Sigmoid colon (tissue), 7 donors: ENCODE measurements around the gene CYP8B1. TPM values are rescaled to one million over a fixed set of nuclear protein-coding genes. Genes with fewer than 3 reads are reported as not detected.

Source experiments
- DNase-seq: peaks from one replicate; pipeline ENCODE4 v3.0.0-alpha.2; 2019
- H3K27ac ChIP-seq, 4 donors: fragments of 200-600 bp; sonication (generic); one replicate each; pipeline ENCODE4 v1.5.1; 2016 to 2019; ENCODE audit warnings: mild to moderate bottlenecking in 1 of 4
- H3K27me3 ChIP-seq, 3 donors: fragments of 200-600 bp; sonication (generic); one replicate each; pipeline ENCODE4 v1.5.1; 2019; ENCODE audit warnings: mild to moderate bottlenecking in 1 of 3
- H3K36me3 ChIP-seq, 4 donors: fragments of 200-600 bp; sonication (generic); one replicate each; pipeline ENCODE4 v1.5.1; 2016 to 2019
- H3K4me1 ChIP-seq, 4 donors: fragments of 200-600 bp; sonication (generic); one replicate each; pipeline ENCODE4 v1.5.1; 2017 to 2019
- H3K4me3 ChIP-seq, 4 donors: fragments of 200-600 bp; sonication (generic); one replicate each; pipeline ENCODE4 v1.5.1; 2017 to 2019; ENCODE audit warnings: mild to moderate bottlenecking in 2 of 4, moderate library complexity in 1 of 4
- H3K9me3 ChIP-seq, 4 donors: fragments of 200-600 bp in 3 of 4; sonication (generic) in 3 of 4; one replicate each; pipeline versions ENCODE4 v1.5.1 to v1.6.1; 2013 to 2019
- CTCF ChIP-seq, 4 experiments: fragments of 450-650 bp in 3 of 4; fragments of 200-600 bp in 1 of 4; IDR thresholded peaks; one replicate each; pipeline ENCODE4 v1.5.1; 2016 to 2019; ENCODE audit warnings: antibody characterized with exemption in 4 of 4, mild to moderate bottlenecking in 3 of 4, moderate library complexity in 2 of 4
- EP300 ChIP-seq, 4 donors: sonication (generic); formaldehyde crosslinking; IDR thresholded peaks; one replicate each; pipeline ENCODE4 v1.6.1; 2017; ENCODE audit warnings: antibody characterized with exemption in 4 of 4
- POLR2A ChIP-seq, 2 donors: fragments of 450-650 bp; IDR thresholded peaks; one replicate each; pipeline ENCODE4 v1.6.1; 2016; ENCODE audit warnings: antibody characterized with exemption in 2 of 2, mild to moderate bottlenecking in 2 of 2, moderate library complexity in 2 of 2
- POLR2AphosphoS5 ChIP-seq, 4 donors: sonication (generic); formaldehyde crosslinking; IDR thresholded peaks; one replicate each; pipeline ENCODE4 v1.6.1; 2017; ENCODE audit warnings: antibody characterized with exemption in 4 of 4
- WGBS, 2 donors: extraction: QIAGEN DNeasy Blood & Tissue Kit; methylation state at CpG; one replicate each; pipeline ENCODE4 v1.1.7; 2013; 5-methylcytosine and 5-hydroxymethylcytosine counted together
- intact Hi-C: fragments of 100-400 bp; cut with DNase I; formaldehyde crosslinking; loops from one replicate; pipeline ENCODE4 v1.15.1; 2023
- polyA plus RNA-seq, 3 donors: library from polyadenylated mRNA; stranded (reverse); fragments of 200-250 nt; gene quantifications; one replicate each; pipeline ENCODE4 v1.2.3, GENCODE V29; 2013
- total RNA-seq, 4 donors: library from RNA; depleted of rRNA; stranded (reverse); fragments of >200 nt; gene quantifications; one replicate each; pipeline ENCODE4 v1.1.0, GENCODE V29; 2016
- donor health status: healthy with polysubstance abuse.
- donor health status: Bipolar disorder and iron deficiency.
- donor health status: healthy.

The CYP8B1 gene
- total and polyA plus RNA-seq, 7 donors: under 0.01 TPM; not detected in 6

DNA sequence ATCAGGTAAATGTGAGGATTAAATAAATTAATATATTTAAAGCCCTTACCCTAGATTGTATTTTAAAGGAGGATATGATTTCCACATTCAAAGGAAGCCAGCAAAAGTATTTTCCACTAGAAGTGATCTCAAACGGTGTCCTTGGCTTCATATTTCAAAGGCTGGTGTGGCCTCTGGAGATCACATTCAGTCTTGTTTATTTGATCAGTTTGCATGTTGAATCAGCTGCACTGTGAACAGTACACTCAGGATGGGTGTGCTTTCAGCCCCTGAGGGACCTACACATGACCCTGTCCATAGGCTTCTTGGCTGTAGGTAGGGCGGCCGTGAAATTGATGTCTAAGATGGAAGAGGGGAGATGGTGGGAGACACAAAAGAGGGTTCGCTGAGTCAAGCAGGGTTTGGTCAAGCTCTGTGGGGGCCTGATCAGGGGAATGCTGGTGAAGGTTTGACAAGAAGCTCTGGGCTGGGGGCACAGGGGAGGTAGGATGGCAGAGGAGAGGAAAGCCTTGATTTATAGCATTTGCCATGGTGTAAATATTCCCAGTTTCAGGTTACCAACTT lies 21.9 kb downstream of the CYP8B1 start:
- intact Hi-C loops: no loop called here
- Histone ChIP-seq H3K27ac (no peak overlapping the region), H3K4me3 (no peak overlapping the region), H3K27me3 (no peaks in the 10 kb centered on the region), H3K4me1 (no peaks in the 10 kb centered on the region), H3K36me3 (no peaks in the 10 kb centered on the region), H3K9me3 (no peaks in the 10 kb centered on the region)
- 83 to 88% methylated on average over 4 of the region's 4 CpGs for WGBS, 2 donors
- TF ChIP-seq CTCF (IDR thresholded peaks at IDR 0.05) (no peak), EP300 (IDR thresholded peaks at IDR 0.05) (no peak)
- DNase-seq: no peak

DNA sequence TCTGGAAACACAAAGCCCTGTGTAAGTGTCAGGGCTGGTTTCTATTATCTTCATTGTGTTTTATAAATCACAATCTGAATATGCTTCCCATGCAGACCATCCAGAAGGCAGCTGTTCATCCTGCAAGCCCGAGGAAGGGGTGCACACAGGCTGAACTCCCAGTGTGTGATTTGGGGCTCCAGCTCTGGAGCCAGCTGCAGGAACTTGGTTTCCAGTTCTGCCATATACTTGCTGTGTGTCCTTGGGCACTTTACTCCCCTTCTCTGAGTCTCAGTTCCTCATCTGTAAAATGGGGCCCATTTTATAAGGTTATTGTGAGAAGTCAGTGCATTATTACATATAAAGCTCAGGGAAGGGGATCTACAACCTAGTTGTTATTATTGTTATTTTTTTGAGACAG lies 22.6 kb downstream of the CYP8B1 start:
- DNase-seq: no peak
- intact Hi-C loops: no loop called here
- peak overlapping the region in 1 of 4 donors; percentile 42 for H3K27ac ChIP-seq
- H3K4me1 ChIP-seq: no peaks in the 10 kb centered on the region
- WGBS, 2 donors: 76 to 85% methylated on average over 1 of the region's 1 CpG
- TF ChIP-seq CTCF (IDR thresholded peaks at IDR 0.05) (no peak), POLR2A (IDR thresholded peaks at IDR 0.05) (no peak), POLR2AphosphoS5 (IDR thresholded peaks at IDR 0.05) (no peak), EP300 (IDR thresholded peaks at IDR 0.05) (no peak)
- no peak overlapping the region for H3K4me3 ChIP-seq
- H3K27me3 ChIP-seq: no peaks in the 10 kb centered on the region
- no peaks in the 10 kb centered on the region for H3K9me3 ChIP-seq
- no peaks in the 10 kb centered on the region for H3K36me3 ChIP-seq

- Histone ChIP-seq H3K4me1 (peaks cover 0 to 4% (median 0%) of the 10 kb centered on the region in 4 donors), H3K4me3 (no peak overlapping the region), H3K27me3 (no peaks in the 10 kb centered on the region), H3K27ac (peak overlapping the region in 1 of 4 donors; percentile 42), H3K36me3 (no peaks in the 10 kb centered on the region), H3K9me3 (no peaks in the 10 kb centered on the region)
- 43 to 52% methylated on average over 2 of the region's 2 CpGs for WGBS, 2 donors
- intact Hi-C loops: no loop called here
- TF ChIP-seq EP300 (IDR thresholded peaks at IDR 0.05) (no peak), CTCF (IDR thresholded peaks at IDR 0.05) (no peak), POLR2AphosphoS5 (IDR thresholded peaks at IDR 0.05) (no peak), POLR2A (IDR thresholded peaks at IDR 0.05) (no peak)
- DNase-seq: no peak
Measured at GRCh38 chr3:42852441-42852840, 23.2 kb downstream of the CYP8B1 start.

DNA sequence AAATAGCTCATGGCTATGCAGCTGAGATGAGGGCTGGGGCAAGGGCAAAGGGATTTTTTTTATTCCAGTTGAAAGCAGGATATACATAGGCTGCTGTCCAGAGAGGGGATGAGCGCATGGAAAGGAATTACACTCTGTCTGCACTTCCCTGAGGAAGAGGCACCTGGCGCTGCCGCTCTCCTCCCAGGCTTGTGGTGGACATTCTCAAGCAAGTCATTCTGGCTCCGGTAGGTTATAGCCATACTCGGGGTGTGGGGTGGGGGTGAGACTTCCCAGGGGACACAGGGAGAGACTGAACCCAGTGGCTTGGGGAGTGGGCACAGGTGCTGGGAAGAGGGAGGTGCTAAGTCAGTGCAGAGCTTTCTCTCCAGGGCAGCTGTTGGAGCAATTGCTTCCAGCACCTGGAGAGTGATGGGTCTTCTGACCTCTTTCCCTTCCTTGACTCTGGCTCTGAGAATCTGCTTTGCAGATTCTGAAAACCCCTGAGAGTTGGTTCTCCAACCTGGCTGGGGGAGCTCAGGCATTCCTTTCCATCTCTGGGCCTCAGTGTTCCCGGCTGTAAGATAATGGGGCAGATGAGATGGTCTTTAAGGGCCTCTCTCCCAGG lies 24.3 kb downstream of the CYP8B1 start:
- intact Hi-C loops: no loop called here
- Histone ChIP-seq H3K9me3 (no peaks in the 10 kb centered on the region), H3K4me1 (peaks cover 0 to 15% (median 9%) of the 10 kb centered on the region in 4 donors), H3K4me3 (no peak overlapping the region), H3K36me3 (no peaks in the 10 kb centered on the region), H3K27ac (peak overlapping the region in 1 of 4 donors; percentile 42), H3K27me3 (no peaks in the 10 kb centered on the region)
- WGBS, 2 donors: 92 to 93% methylated on average over 6 of the region's 6 CpGs
- no peak for TF ChIP-seq POLR2A (IDR thresholded peaks at IDR 0.05)
- no peak for TF ChIP-seq CTCF (IDR thresholded peaks at IDR 0.05)
- TF ChIP-seq POLR2AphosphoS5 (IDR thresholded peaks at IDR 0.05): no peak
- TF ChIP-seq EP300 (IDR thresholded peaks at IDR 0.05): no peak
- no peak for DNase-seq

- Histone ChIP-seq H3K27me3 (no peaks in the 10 kb centered on the region), H3K9me3 (no peaks in the 10 kb centered on the region), H3K27ac (no peak overlapping the region), H3K4me3 (no peak overlapping the region), H3K4me1 (peaks cover 0 to 24% (median 15%) of the 10 kb centered on the region in 4 donors), H3K36me3 (no peaks in the 10 kb centered on the region)
- WGBS, 2 donors: 92 to 94% methylated on average over 3 of the region's 3 CpGs
- TF ChIP-seq POLR2A (IDR thresholded peaks at IDR 0.05) (no peak), EP300 (IDR thresholded peaks at IDR 0.05) (no peak), POLR2AphosphoS5 (IDR thresholded peaks at IDR 0.05) (no peak), CTCF (IDR thresholded peaks at IDR 0.05) (no peak)
- intact Hi-C loops: no loop called here
- no peak for DNase-seq
Measured at GRCh38 chr3:42850263-42850662, 25.4 kb downstream of the CYP8B1 start.
